ENCODE measurements around the gene CUX1.
"Not testable (repeated sequence)": the region's sequence is repeated elsewhere in the genome, so short reads cannot be mapped to it uniquely, and the experiment has no call there.

The CUX1 gene

GRCh38 chr7:101963693-101964092, 146.3 kb downstream of the CUX1 start:
- no peak for DNase-seq

GRCh38 chr7:101964680-101965452, 147.4 kb downstream of the CUX1 start:
- DNase-seq: no peak

- no peak for DNase-seq
These were observed 151.5 kb downstream of the CUX1 start for GRCh38 chr7:101968720-101969466.

GRCh38 chr7:101969997-101970585, 152.7 kb downstream of the CUX1 start:
- DNase-seq: no peak

- no peak for DNase-seq
These were observed 153.4 kb downstream of the CUX1 start for GRCh38 chr7:101970801-101971200.

GRCh38 chr7:101971457-101971856, 154.0 kb downstream of the CUX1 start:
- no peak for DNase-seq

GRCh38 chr7:101972627-101973026, 155.2 kb downstream of the CUX1 start:
- DNase-seq: no peak

GRCh38 chr7:101973130-101973529, 155.7 kb downstream of the CUX1 start:
- no peak for DNase-seq

GRCh38 chr7:101974393-101974792, 157.0 kb downstream of the CUX1 start:
- no peak for DNase-seq

- no peak for DNase-seq
These were observed 157.6 kb downstream of the CUX1 start for GRCh38 chr7:101975046-101975445.

- DNase-seq: no peak
These were observed 159.0 kb downstream of the CUX1 start for GRCh38 chr7:101976411-101976810.

- DNase-seq: no peak
These were observed 159.8 kb downstream of the CUX1 start for GRCh38 chr7:101977249-101977648.

- no peak for DNase-seq
These were observed 161.3 kb downstream of the CUX1 start for GRCh38 chr7:101978683-101979082.

GRCh38 chr7:101983147-101983811, 165.9 kb downstream of the CUX1 start:
- DNase-seq: no peak

- no peak for DNase-seq
These were observed 166.9 kb downstream of the CUX1 start for GRCh38 chr7:101984133-101984879.

GRCh38 chr7:101985057-101985902, 167.9 kb downstream of the CUX1 start:
- DNase-seq: no peak

- no peak for DNase-seq
These were observed 168.7 kb downstream of the CUX1 start for GRCh38 chr7:101985903-101986734.

- no peak for DNase-seq
These were observed 170.1 kb downstream of the CUX1 start for GRCh38 chr7:101987494-101987893.

- DNase-seq: not testable (repeated sequence)
These were observed 170.6 kb downstream of the CUX1 start for GRCh38 chr7:101988060-101988459.

GRCh38 chr7:101988513-101988912, 171.1 kb downstream of the CUX1 start:
- DNase-seq: no peak

- no peak for DNase-seq
These were observed 171.7 kb downstream of the CUX1 start for GRCh38 chr7:101989101-101989500.
